ENCODE measurements around the gene KDM4F. TPM values are rescaled to one million over a fixed set of nuclear protein-coding genes. Genes with fewer than 3 reads are reported as not detected.

KDM4F gene
- total RNA-seq, 4 donors from 2014 or later: not detected

DNA sequence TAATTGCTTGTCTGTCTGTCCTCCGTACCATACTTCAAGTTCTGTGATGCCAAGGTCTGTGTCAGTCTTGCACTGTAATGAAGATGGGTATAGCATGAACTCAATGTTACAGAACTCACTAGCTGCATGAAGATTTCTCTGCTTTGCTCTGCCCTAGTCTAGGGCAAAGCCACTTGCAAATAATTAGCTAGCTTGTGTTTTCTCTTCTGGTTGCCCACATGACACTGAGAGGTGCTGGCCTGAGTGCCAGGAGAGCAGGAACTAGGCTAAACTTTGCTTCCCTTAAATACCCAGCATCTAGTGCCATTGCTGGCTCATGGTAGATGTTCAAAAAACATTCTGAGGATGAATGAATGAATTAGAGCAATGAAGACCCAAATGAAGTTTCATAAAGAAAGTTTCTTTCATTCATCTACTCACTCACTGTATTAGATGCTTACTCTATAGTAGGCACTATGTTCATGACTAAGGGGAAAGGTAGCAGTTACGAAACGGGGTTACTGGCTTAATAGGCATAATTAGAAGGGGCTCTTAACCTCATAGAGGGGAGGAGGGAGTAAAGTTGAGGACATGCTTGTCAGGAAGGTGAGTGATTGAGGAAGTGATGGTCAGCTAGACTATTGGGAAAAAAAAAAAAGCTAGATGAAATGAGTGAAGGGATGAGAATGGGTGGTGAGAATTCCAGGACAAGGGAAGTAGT is 36.0 kb downstream of the KDM4F start:
- Histone ChIP-seq H3K4me3 (no peak overlapping the region), H3K36me3 (no peaks in the 10 kb centered on the region), H3K27ac (no peak overlapping the region), H3K9me3 (no peaks in the 10 kb centered on the region), H3K27me3 (no peaks in the 10 kb centered on the region), H3K4me1 (peaks cover 3 to 10% (median 8%) of the 10 kb centered on the region in 3 donors)
- intact Hi-C loops (cut with DNase I): no loop called here
- 81 to 90% methylated on average over 3 of the region's 3 CpGs for WGBS, 2 donors
- DNase-seq: no peak
- no peak for TF ChIP-seq POLR2A (IDR thresholded peaks at IDR 0.05)
- TF ChIP-seq, protein P1, sequence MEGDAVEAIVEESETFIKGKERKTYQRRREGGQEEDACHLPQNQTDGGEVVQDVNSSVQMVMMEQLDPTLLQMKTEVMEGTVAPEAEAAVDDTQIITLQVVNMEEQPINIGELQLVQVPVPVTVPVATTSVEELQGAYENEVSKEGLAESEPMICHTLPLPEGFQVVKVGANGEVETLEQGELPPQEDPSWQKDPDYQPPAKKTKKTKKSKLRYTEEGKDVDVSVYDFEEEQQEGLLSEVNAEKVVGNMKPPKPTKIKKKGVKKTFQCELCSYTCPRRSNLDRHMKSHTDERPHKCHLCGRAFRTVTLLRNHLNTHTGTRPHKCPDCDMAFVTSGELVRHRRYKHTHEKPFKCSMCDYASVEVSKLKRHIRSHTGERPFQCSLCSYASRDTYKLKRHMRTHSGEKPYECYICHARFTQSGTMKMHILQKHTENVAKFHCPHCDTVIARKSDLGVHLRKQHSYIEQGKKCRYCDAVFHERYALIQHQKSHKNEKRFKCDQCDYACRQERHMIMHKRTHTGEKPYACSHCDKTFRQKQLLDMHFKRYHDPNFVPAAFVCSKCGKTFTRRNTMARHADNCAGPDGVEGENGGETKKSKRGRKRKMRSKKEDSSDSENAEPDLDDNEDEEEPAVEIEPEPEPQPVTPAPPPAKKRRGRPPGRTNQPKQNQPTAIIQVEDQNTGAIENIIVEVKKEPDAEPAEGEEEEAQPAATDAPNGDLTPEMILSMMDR (IDR thresholded peaks at IDR 0.05): no peak

DNA sequence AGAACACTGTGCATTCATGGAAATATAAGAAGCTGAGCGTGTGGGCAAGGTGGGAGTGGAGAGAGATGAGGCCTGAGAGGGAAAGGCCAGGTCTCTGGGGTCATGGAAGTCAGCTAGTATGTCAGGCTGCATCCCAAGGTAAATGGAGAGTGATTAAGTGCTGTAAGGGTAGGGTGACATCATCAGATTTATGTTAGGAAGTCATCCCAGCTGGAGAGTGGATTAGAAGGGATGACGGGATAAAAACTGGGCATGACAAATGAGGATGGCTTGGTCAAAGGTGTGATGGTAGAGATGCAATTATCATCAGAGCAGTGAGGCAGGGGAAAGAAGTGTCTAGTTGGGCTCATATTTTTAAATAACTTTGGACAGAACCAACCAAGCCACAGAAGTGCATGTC is 36.9 kb downstream of the KDM4F start:
- Histone ChIP-seq H3K4me3 (no peak overlapping the region), H3K9me3 (no peaks in the 10 kb centered on the region), H3K36me3 (no peaks in the 10 kb centered on the region), H3K27ac (no peak overlapping the region), H3K27me3 (no peaks in the 10 kb centered on the region), H3K4me1 (peaks cover 10 to 19% (median 16%) of the 10 kb centered on the region in 3 donors)
- DNase-seq: no peak
- WGBS, 2 donors: 80 to 93% methylated on average over 2 of the region's 2 CpGs
- intact Hi-C loops (cut with DNase I): no loop called here
- TF ChIP-seq, protein P1 (IDR thresholded peaks at IDR 0.05): no peak
- no peak for TF ChIP-seq POLR2A (IDR thresholded peaks at IDR 0.05)

DNA sequence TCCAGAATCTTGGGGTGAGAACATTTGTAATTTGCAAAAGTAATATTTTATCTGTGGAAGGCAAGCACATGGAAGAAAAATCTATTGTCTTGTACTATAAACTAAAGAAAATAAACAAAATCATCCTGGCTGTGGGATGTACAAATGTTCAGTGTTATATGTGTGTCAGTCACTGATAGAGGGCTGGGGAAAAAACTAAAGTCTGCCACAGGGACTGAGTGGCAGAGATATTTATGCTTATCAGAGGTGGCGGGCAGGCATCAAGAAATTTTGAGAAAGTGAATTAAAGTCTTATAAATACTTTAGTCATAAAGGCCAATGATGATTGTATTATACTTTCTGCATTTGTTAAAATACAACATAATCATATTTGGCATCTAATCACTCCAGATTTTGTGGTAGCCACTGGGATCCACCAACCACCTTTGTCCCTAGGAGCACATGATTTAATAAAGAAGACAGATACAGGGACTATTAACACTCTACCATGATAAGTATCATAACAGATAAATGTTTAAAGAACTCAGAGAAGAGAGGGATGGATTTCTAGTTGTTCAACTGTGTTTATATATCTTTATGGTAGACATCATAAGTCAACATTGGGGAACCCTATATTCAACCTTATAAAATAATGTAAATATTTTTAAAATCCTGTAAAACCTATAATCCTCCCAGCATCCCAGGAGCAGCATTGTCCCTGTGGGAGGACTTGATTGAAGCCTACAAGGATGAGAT is 37.8 kb downstream of the KDM4F start:
- no peaks in the 10 kb centered on the region for H3K9me3 ChIP-seq
- 100% methylated on average over 1 of the region's 1 CpG for WGBS, 2 donors
- no peaks in the 10 kb centered on the region for H3K36me3 ChIP-seq
- H3K27me3 ChIP-seq: no peaks in the 10 kb centered on the region
- intact Hi-C loops (cut with DNase I): no loop called here
- no peak for TF ChIP-seq POLR2A (IDR thresholded peaks at IDR 0.05)
- TF ChIP-seq, protein P1 (IDR thresholded peaks at IDR 0.05): no peak
- H3K4me3 ChIP-seq: no peak overlapping the region
- no peak overlapping the region for H3K27ac ChIP-seq
- peaks cover 15 to 27% (median 19%) of the 10 kb centered on the region in 3 donors for H3K4me1 ChIP-seq
- DNase-seq: no peak

DNA sequence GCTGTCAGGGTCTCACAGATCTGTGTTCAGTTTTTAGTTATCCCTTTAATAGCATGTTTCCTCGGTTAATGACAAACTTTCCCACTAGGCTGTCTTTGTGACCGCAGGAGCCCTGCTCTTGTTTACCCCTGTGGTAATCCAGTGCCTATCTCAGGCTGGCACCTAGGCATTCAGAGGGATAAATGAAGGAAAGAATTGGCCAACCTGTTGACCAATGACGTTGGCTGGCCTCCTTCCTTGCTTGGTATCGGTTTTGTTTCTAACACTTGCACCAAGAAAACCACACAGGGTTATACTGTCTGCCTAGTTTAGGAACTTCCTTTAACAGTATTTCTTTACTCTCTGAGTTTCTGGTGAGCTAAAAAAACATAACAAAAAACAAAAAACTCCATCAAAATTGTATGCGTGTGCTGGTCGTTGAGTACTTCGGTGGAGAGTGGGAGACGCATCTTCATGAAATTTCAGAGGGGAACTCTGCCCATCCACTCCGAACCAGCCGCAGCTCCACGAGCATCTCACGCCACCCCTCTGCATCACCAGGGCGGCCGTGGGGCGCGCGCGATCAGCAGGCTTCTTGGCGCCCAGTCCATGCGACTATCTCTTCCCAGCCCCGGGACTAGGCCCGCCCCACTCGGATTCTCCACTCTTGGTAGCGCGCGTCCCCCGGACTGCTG is 39.9 kb downstream of the KDM4F start:
- no peaks in the 10 kb centered on the region for H3K27me3 ChIP-seq
- WGBS, 2 donors: 11% methylated on average over 18 to 22 of the region's 27 CpGs
- no peaks in the 10 kb centered on the region for H3K9me3 ChIP-seq
- H3K36me3 ChIP-seq: peaks cover 0 to 5% (median 0%) of the 10 kb centered on the region in 3 donors
- intact Hi-C loops (cut with DNase I): no loop called here
- no peak for TF ChIP-seq POLR2A (IDR thresholded peaks at IDR 0.05)
- TF ChIP-seq, protein P1 (IDR thresholded peaks at IDR 0.05): no peak
- peak overlapping the region; percentile 95 to 99 (median 98) for H3K27ac ChIP-seq
- DNase-seq: no peak
- H3K4me3 ChIP-seq: peak overlapping the region; percentile 75 to 97 (median 95)
- H3K4me1 ChIP-seq: peaks cover 19 to 47% (median 30%) of the 10 kb centered on the region in 3 donors

Measured in esophagus squamous epithelium (tissue), 5 donors.